AG04449 (cell line): ENCODE results near the gene RBM24.

ENCODE experiments used
- CTCF ChIA-PET: fragments of 350-600 bp; formaldehyde crosslinking; extraction: SDS; loops from one replicate; lab custom pipeline; 2021; ENCODE audit warnings: antibody characterized with exemption; lab: Yijun Ruan, JAX
- POLR2A ChIA-PET: fragments of 400-600, 350-600 bp; formaldehyde crosslinking; extraction: SDS; loops from one replicate; lab custom pipeline; 2020; ENCODE audit warnings: antibody characterized with exemption, inconsistent platforms; lab: Yijun Ruan, JAX
- DNase-seq: peaks from one replicate; pipeline ENCODE4 v3.0.0-alpha.2; 2010; ENCODE audit warnings: low read depth, low spot score
- H3K4me3 ChIP-seq: 2 replicates; pipeline ENCODE4 v1.5.1; 2011; ENCODE audit warnings: low read depth, mild to moderate bottlenecking, control low read depth, low read length
- TF ChIP-seq, protein P1 (sequence below): IDR thresholded peaks from one replicate; pipeline ENCODE4 v1.5.1; 2011; ENCODE audit warnings: mild to moderate bottlenecking, moderate library complexity, low read length, control low read depth, inconsistent platforms; ENCODE audit not compliant: insufficient read depth; ENCODE audit errors: missing control alignments

The RBM24 gene

DNA sequence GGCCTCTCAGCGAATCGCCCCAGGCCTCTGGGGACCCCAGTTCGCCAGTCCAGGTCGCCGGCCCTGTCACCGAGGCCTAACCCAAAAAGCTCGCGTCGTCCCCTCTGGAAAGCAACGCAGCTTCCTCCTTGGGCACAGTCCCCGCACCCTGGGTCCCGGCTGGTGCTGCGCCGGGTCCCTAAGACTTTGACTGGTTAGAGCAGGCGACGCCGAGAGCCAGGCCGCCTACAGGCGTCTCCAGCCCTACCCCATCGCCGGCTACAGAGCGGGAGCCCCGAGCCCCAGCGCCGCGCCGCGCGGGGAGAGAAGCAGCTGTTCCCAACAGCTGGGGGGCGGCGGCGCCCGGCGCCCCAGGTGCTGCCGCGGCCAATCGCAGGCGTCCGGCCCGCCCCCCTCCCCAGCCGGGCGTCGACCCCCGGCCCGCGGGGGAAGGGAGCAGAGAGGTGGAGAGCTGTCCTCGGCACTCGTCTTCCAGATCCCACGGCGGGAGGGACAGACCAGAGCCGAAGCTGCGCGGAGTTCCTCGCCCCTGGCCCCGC, 540 bp upstream of the RBM24 start:
- CTCF ChIA-PET: interaction anchor here (0.7 to 2.0 kb wide), 13 partner anchors 11 to 301 kb away, joined by 3 to 16 read pairs (median 3); no protein-coding TSS in a partner anchor
- TF ChIP-seq, protein P1, sequence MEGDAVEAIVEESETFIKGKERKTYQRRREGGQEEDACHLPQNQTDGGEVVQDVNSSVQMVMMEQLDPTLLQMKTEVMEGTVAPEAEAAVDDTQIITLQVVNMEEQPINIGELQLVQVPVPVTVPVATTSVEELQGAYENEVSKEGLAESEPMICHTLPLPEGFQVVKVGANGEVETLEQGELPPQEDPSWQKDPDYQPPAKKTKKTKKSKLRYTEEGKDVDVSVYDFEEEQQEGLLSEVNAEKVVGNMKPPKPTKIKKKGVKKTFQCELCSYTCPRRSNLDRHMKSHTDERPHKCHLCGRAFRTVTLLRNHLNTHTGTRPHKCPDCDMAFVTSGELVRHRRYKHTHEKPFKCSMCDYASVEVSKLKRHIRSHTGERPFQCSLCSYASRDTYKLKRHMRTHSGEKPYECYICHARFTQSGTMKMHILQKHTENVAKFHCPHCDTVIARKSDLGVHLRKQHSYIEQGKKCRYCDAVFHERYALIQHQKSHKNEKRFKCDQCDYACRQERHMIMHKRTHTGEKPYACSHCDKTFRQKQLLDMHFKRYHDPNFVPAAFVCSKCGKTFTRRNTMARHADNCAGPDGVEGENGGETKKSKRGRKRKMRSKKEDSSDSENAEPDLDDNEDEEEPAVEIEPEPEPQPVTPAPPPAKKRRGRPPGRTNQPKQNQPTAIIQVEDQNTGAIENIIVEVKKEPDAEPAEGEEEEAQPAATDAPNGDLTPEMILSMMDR: peak; percentile 17
- no peak for DNase-seq
- peak overlapping the region; percentile 90 for H3K4me3 ChIP-seq
- POLR2A ChIA-PET: interaction anchor here (0.8 to 1.6 kb wide), 4 partner anchors 11 to 138 kb away, joined by 3 to 6 read pairs (median 4); partner anchors contain the start of gene CAP2

DNA sequence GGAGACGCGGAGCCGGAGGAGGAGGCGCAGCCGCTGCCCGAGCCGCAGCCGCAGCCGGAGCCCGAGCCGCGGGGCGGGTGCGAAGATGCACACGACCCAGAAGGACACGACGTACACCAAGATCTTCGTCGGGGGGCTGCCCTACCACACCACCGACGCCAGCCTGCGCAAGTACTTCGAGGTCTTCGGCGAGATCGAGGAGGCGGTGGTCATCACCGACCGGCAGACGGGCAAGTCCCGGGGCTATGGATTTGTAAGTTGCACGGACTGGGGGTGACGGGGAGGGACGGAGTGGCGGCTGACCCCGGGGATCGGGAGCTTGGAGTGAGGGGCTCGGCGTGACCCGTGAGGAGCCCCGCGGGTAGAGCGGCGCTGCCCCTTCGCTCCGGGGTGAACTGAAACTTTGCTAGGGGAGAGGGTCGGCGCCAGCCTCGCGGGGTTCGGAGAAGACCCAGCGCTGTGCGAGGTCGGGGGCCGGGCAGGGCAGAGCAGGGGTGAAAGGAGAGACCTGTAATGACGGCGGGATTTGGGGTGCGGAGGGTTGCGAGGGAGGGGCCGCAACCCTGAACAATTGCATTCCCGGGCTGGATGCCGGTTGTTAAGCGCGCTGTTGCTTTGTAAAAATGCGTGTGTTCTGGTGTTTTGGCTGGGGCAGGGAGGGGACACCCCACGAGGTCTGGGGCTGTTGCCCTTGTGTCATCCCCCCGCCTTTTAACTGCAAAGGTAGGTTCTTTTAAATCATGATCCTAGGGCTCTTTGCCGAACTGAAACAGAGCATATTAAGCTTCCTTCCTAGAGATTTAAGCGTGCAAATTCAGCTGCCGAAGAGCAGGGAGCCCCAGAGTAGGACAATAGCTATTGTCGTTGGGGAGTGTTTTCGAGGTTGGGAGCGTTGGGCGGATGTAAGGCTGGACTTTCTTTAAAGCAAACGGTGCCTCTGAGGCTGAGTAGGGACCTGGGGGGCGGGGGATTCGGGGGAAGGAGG, 628 bp downstream of the RBM24 start:
- CTCF ChIA-PET: interaction anchor here (0.8 to 2.0 kb wide), 6 partner anchors 12 to 304 kb away, joined by 3 to 16 read pairs (median 4); no protein-coding TSS in a partner anchor
- no peak for DNase-seq
- POLR2A ChIA-PET: interaction anchor here (1.4 to 1.6 kb wide), 3 partner anchors 12 to 137 kb away, joined by 4 to 6 read pairs (median 5); partner anchors contain the start of gene CAP2
- H3K4me3 ChIP-seq: peak overlapping the region; percentile 90
- TF ChIP-seq, protein P1: no peak

DNA sequence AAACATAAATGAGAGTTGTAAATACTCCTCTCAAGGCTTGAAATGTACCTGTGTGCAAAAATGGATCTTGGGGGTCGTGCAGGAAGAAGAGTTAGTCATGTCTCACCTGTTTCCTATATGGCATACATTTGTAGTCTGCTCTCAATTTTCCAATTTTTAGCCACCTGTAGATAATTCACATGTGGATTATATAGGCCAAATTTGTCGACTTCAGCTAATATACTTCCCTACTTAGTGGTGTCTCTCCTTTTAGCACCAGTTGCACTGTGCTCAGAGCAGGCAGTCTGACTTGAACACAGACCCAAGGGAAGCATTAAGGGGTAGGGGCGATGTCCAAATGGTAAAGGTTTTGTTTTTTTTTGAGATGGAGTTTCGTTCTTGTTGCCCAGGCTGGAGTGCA, 1.9 kb downstream of the RBM24 start:
- TF ChIP-seq, protein P1: no peak
- ChIA-PET POLR2A (no interaction called here), CTCF (no interaction called here)
- peak overlapping the region; percentile 90 for H3K4me3 ChIP-seq
- DNase-seq: no peak

DNA sequence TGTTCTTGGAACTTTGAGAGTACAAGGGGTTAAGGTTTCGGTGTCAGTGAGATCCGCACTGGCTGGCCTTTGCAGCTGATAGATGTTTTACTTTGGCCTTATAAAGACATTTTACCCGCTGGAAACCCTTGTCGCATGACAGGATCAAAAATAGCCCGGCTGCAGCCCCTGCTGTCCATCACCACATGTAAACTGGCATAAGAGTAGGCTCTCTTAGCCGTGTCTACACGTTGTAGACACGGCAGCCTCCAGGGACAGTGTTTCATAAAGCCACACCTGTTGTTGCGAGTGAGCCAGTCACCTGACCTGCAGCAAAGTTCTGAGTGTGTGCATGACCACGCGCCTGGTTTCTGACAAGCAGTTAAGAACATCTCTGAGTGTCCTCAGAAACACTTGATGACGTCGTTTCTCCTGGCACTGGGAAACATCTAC, 8.5 kb downstream of the RBM24 start:
- DNase-seq: no peak
- TF ChIP-seq, protein P1: no peak
- POLR2A ChIA-PET: no interaction called here
- no peak overlapping the region for H3K4me3 ChIP-seq
- CTCF ChIA-PET: no interaction called here

DNA sequence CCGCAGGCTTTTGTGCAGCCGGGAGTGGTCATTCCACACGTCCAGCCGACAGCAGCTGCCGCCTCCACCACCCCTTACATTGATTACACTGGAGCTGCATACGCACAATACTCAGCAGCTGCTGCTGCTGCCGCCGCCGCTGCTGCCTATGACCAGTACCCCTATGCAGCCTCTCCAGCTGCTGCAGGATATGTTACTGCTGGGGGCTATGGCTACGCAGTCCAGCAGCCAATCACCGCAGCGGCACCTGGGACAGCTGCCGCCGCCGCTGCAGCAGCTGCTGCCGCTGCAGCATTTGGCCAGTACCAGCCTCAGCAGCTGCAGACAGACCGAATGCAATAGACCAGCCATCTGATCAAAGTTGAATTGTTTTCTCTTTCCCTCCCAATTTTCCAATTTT, 10.6 kb downstream of the RBM24 start:
- ChIA-PET POLR2A (interaction anchor here (0.6 kb wide), 1 partner anchor 63 kb away, joined by 3 read pairs; no protein-coding TSS in a partner anchor), CTCF (interaction anchor here (0.6 to 2.2 kb wide), 2 partner anchors 11 to 14 kb away, joined by 3 to 6 read pairs; partner anchors contain the start of gene RBM24)
- no peak overlapping the region for H3K4me3 ChIP-seq
- TF ChIP-seq, protein P1: no peak
- DNase-seq: no peak
